Skeletal muscle tissue (tissue), 4 donors: ENCODE results near the gene ZFYVE27. TPM values are rescaled to one million over a fixed set of nuclear protein-coding genes. Genes with fewer than 3 reads are reported as not detected.
"Not testable (repeated sequence)": the region's sequence is repeated elsewhere in the genome, so short reads cannot be mapped to it uniquely, and the experiment has no call there.

Experiments
- H3K27ac ChIP-seq: one replicate; pipeline ENCODE4 v1.7.0; 2013; ENCODE audit warnings: mild to moderate bottlenecking, low read depth, low read length, inconsistent platforms
- H3K27me3 ChIP-seq, 3 donors: one replicate each; pipeline ENCODE4 v1.7.0; 2013; ENCODE audit warnings: low read length in 3 of 3; ENCODE audit not compliant: control insufficient read depth in 3 of 3, insufficient read depth in 3 of 3
- H3K36me3 ChIP-seq, 3 donors: one replicate each; pipeline ENCODE4 v1.7.0; 2013; ENCODE audit warnings: low read length in 3 of 3; ENCODE audit not compliant: control insufficient read depth in 3 of 3, insufficient read depth in 3 of 3
- H3K4me1 ChIP-seq, 3 donors: one replicate each; pipeline ENCODE4 v1.7.0; 2013; ENCODE audit warnings: low read length in 3 of 3, mild to moderate bottlenecking in 3 of 3; ENCODE audit not compliant: control insufficient read depth in 3 of 3, insufficient read depth in 3 of 3
- H3K4me3 ChIP-seq, 3 donors: one replicate each; pipeline ENCODE4 v1.7.0; 2013; ENCODE audit warnings: low read length in 3 of 3
- H3K9ac ChIP-seq, 3 donors: one replicate each; pipeline ENCODE4 v1.7.0; 2013; ENCODE audit warnings: low read length in 3 of 3, mild to moderate bottlenecking in 3 of 3, moderate library complexity in 2 of 3, low read depth in 1 of 3
- H3K9me3 ChIP-seq, 3 donors: one replicate each; pipeline ENCODE4 v1.7.0; 2013; ENCODE audit warnings: low read length in 3 of 3; ENCODE audit not compliant: control insufficient read depth in 3 of 3
- total RNA-seq: library from RNA; depleted of rRNA; stranded (reverse); fragments of >200 nt; gene quantifications from one replicate; pipeline ENCODE4 v1.2.3, GENCODE V29; 2014
- donor health status: Osteomylitis.

The ZFYVE27 gene
- total RNA-seq = 8.4 TPM

DNA sequence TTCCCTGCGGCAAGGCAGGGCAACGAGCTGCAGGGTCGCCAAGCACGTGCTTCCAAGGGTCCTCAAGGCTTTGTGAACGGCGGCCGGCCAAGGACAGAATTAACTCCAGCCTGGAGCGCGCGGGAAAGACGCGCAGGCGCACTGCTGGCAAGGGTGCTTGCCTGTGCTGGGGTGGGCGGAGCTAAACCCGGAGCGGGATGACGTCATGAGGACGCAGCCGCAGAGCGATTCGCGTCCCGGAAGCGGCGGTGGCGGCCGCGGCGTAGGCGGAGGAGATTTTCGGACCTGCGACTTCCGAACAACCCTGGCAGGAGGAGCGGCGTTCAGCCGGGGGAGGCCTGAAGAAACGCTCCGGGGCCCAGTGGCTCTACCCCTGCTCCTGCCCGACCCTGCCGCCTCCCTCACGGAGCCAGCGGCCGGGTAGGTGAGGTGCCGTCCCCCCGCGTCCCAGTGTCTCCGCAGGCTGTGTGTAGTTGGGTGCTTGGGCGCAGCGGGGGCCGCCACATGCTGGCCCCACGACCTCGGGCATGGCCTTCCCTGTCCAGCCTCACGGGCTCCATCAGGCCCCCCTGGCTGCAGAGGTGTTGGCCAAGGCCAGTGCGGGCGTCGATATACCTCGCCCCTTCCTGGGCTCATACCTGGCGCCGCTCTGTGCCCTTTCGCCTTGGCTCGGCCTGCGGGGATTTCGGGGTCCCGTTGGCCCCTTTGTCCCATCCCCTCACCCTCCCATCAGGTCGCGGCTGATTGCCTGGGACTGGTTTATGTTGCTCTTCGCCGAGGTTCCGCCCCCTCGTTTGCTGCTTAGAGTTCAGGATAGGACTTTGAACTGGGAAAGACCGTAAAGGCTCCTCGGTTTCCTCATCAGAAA lies at the start of gene ZFYVE27:
Gene ZFYVE27 (plus strand): TSS at position 227 of the 868 bp plus-strand sequence. CDS start 1,350 bp downstream, outside the sequence.
- no peaks in the 10 kb centered on the region for H3K9me3 ChIP-seq
- H3K36me3 ChIP-seq = peaks cover under 1 to 16% (median 11%) of the 10 kb centered on the region in 3 donors
- H3K4me1 ChIP-seq = peaks cover 15 to 21% (median 19%) of the 10 kb centered on the region in 3 donors
- no peaks in the 10 kb centered on the region for H3K27me3 ChIP-seq
- peak within 1 kb of the TSS; percentile 84 for H3K27ac ChIP-seq
- peak within 1 kb of the TSS; percentile 95 to 99 (median 95) for H3K9ac ChIP-seq
- H3K4me3 ChIP-seq = peak within 1 kb of the TSS; percentile 88 to 98 (median 94)

DNA sequence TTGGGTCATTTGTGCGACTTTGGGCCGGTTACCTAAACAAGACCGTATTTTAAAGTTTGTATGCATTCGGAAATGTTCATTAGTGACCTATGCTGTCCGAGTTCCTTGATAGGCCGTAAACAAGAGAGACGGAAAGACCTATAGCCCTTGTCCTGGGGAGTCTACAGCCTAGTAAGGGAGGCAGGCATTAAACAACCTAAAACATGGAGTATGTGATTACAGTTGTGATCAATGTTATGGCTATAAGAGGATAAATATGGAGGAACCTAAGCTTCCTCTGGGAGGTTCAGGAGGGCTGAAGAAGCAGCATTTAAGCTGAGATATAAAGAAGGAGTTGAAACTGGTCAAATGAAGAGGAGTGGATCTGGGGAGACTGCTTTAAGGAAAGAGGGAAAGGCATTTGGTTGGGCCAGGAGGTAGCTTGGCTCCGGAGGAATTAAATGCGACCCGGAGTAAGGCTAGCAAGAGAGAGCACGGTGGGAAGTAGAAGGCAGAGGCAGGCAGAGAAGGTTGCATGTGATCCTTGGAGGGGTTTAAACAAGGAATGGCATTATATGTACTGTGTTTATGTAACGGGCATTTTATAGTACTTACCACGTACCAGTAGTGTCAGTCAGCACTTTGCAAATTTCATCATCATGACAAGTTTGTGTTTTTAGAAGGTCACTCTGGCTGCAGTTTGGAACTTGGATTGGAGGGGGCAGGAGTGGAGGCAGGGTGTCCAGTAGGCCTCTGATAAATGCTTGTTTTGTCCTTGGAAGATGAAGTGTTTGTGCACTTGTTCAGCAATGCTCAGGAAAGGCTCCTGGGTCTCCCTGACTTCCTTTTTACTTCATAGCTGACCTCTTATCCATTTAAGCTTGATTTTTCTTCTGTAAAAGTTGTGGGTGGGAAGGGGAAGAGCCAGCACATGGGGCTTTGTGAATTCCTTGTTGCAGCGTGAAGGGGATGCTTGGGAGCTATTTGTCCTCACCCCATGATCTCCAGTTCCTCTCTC lies 48.8 kb upstream of the ZFYVE27 start:
- H3K9me3 ChIP-seq = no peaks in the 10 kb centered on the region
- peak overlapping the region; percentile 85 to 96 (median 95) for H3K9ac ChIP-seq
- no peaks in the 10 kb centered on the region for H3K27me3 ChIP-seq
- peak overlapping the region; percentile 83 to 95 (median 94) for H3K4me3 ChIP-seq
- H3K36me3 ChIP-seq = no peaks in the 10 kb centered on the region
- H3K4me1 ChIP-seq = peaks cover 36 to 48% (median 39%) of the 10 kb centered on the region in 3 donors
- H3K27ac ChIP-seq = peak overlapping the region; percentile 71

- Histone ChIP-seq H3K4me3 (no peak overlapping the region), H3K36me3 (no peaks in the 10 kb centered on the region), H3K9me3 (peaks cover 0 to 2% (median 0%) of the 10 kb centered on the region in 3 donors), H3K9ac (no peak overlapping the region), H3K27ac (no peak overlapping the region), H3K27me3 (no peaks in the 10 kb centered on the region), H3K4me1 (peaks cover 25 to 35% (median 26%) of the 10 kb centered on the region in 3 donors)
Observed at GRCh38 chr10:97689559-97690020, 47.3 kb upstream of the ZFYVE27 start.

DNA sequence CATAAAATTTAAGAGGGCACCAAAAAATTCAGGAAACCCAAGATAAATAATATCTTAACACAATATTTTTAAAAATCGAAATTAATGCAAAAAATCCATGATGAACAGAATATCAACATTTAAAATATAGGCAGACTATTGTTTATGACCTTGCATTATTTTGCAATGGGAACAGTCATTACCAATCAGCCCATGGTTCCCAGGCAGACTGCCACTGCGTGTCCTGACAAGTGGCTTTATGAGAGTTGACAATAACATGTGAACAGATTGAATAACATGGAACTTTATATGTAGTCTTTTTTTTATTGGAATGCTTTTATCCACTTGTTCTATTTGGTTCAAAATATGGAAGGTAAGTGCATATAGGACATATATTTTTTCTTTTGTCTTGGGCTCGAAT lies 46.8 kb upstream of the ZFYVE27 start:
- Histone ChIP-seq H3K9me3 (peaks cover 0 to 2% (median 0%) of the 10 kb centered on the region in 3 donors), H3K4me3 (no peak overlapping the region), H3K27ac (no peak overlapping the region), H3K27me3 (no peaks in the 10 kb centered on the region), H3K9ac (no peak overlapping the region), H3K36me3 (no peaks in the 10 kb centered on the region), H3K4me1 (peaks cover 22 to 29% (median 24%) of the 10 kb centered on the region in 3 donors)

GRCh38 chr10:97698072-97698655 lies 38.8 kb upstream of the ZFYVE27 start:
- H3K27ac ChIP-seq = not testable (repeated sequence)

GRCh38 chr10:97701438-97702069 lies 35.4 kb upstream of the ZFYVE27 start:
- H3K4me3 ChIP-seq = no peak overlapping the region

More at GRCh38 chr10:97698072-97698655, 38.8 kb upstream of the ZFYVE27 start:
- H3K4me3 ChIP-seq, H3K4me1 ChIP-seq, H3K36me3 ChIP-seq, H3K27me3 ChIP-seq, H3K9ac ChIP-seq, H3K9me3 ChIP-seq: not testable (repeated sequence)

GRCh38 chr10:97703398-97704067 lies 33.4 kb upstream of the ZFYVE27 start:
- Histone ChIP-seq H3K9ac (no peak overlapping the region), H3K27ac (no peak overlapping the region), H3K27me3 (no peaks in the 10 kb centered on the region), H3K9me3 (no peaks in the 10 kb centered on the region), H3K4me3 (no peak overlapping the region), H3K36me3 (no peaks in the 10 kb centered on the region), H3K4me1 (no peaks in the 10 kb centered on the region)

More at GRCh38 chr10:97701438-97702069, 35.4 kb upstream of the ZFYVE27 start:
- H3K9ac ChIP-seq = no peak overlapping the region
- H3K27me3 ChIP-seq = no peaks in the 10 kb centered on the region
- no peaks in the 10 kb centered on the region for H3K9me3 ChIP-seq
- no peaks in the 10 kb centered on the region for H3K36me3 ChIP-seq
- H3K4me1 ChIP-seq = no peaks in the 10 kb centered on the region
- H3K27ac ChIP-seq = no peak overlapping the region

DNA sequence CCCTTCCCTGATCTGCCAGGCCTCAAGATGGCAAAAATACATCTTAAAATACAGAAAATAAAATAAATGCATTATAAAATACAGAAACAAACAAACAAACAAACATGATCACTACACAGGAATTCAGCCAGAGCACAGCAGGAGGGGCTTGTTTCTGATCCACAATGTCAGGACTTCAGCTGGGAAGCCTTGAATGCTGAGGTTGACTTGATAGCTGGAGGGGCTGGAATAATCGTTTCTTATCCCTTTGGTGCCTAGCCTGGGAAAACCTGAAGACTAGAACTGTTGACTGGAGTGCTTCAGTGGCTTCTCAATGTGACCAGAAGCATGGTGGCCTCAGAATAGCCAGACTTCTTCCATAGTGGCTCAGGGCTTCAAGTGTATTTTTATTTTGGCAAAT lies 32.6 kb upstream of the ZFYVE27 start:
- H3K9me3 ChIP-seq = no peaks in the 10 kb centered on the region
- H3K9ac ChIP-seq = no peak overlapping the region
- peaks cover 0 to 5% (median 4%) of the 10 kb centered on the region in 3 donors for H3K4me1 ChIP-seq
- no peaks in the 10 kb centered on the region for H3K36me3 ChIP-seq
- no peak overlapping the region for H3K4me3 ChIP-seq
- H3K27me3 ChIP-seq = no peaks in the 10 kb centered on the region
- no peak overlapping the region for H3K27ac ChIP-seq
